BE2C (cell line): ENCODE measurements around the gene YIF1A.

ENCODE experiments used
- DNase-seq: peaks from one replicate; pipeline ENCODE4 v3.0.0-alpha.2; 2020
- H3K27me3 ChIP-seq: fragments of 250-450 bp; sonication (Bioruptor Pico); 2 replicates; pipeline ENCODE4 v1.5.1; 2020; ENCODE audit warnings: mild to moderate bottlenecking
- H3K36me3 ChIP-seq: fragments of 250-450 bp; sonication (Bioruptor Pico); 2 replicates; pipeline ENCODE4 v1.5.1; 2020; ENCODE audit warnings: mild to moderate bottlenecking
- H3K4me1 ChIP-seq: fragments of 250-450 bp; sonication (Bioruptor Pico); 2 replicates; pipeline ENCODE4 v1.5.1; 2020
- H3K4me3 ChIP-seq: 2 replicates; pipeline ENCODE4 v1.5.1; 2011; ENCODE audit warnings: low read depth, low read length
- H3K9me3 ChIP-seq: fragments of 250-450 bp; sonication (Bioruptor Pico); 2 replicates; pipeline ENCODE4 v1.5.1; 2020
- CTCF ChIP-seq: IDR thresholded peaks from 2 replicates; pipeline ENCODE4 v1.5.1; 2012; ENCODE audit warnings: mild to moderate bottlenecking, low read depth, low read length

The YIF1A gene

GRCh38 chr11:66291303-66291705, 2.4 kb upstream of the YIF1A start:
- H3K36me3 ChIP-seq: peaks cover 3% of the 10 kb centered on the region; the same call in 1 of the 2 replicates
- peak overlapping the region; percentile 60 for H3K4me3 ChIP-seq
- TF ChIP-seq CTCF: no peak
- no peaks in the 10 kb centered on the region for H3K9me3 ChIP-seq
- no peaks in the 10 kb centered on the region for H3K27me3 ChIP-seq
- H3K4me1 ChIP-seq: peaks cover 5% of the 10 kb centered on the region
- DNase-seq: no peak

- H3K4me3 ChIP-seq: peak overlapping the region; percentile 93
- peaks cover 5% of the 10 kb centered on the region for H3K4me1 ChIP-seq
- H3K27me3 ChIP-seq: no peaks in the 10 kb centered on the region
Observed at GRCh38 chr11:66290330-66290621, 1.3 kb upstream of the YIF1A start.

GRCh38 chr11:66289548-66290329, 796 bp upstream of the YIF1A start:
- TF ChIP-seq CTCF: no peak
- Histone ChIP-seq H3K27me3 (no peaks in the 10 kb centered on the region), H3K4me3 (peak overlapping the region; percentile 93), H3K4me1 (peaks cover 5% of the 10 kb centered on the region), H3K36me3 (peaks cover 10% of the 10 kb centered on the region; the same call in 1 of the 2 replicates), H3K9me3 (no peaks in the 10 kb centered on the region)
- no peak for DNase-seq

More at GRCh38 chr11:66290330-66290621, 1.3 kb upstream of the YIF1A start:
- H3K36me3 ChIP-seq: peaks cover 5% of the 10 kb centered on the region; the same call in 1 of the 2 replicates
- DNase-seq: no peak
- TF ChIP-seq CTCF: no peak
- no peaks in the 10 kb centered on the region for H3K9me3 ChIP-seq

GRCh38 chr11:66287889-66288670, 863 bp downstream of the YIF1A start:
- DNase-seq: no peak
- Histone ChIP-seq H3K27me3 (no peaks in the 10 kb centered on the region), H3K9me3 (no peaks in the 10 kb centered on the region), H3K36me3 (peaks cover 22% of the 10 kb centered on the region; the same call in 1 of the 2 replicates), H3K4me1 (peaks cover 6% of the 10 kb centered on the region), H3K4me3 (peak overlapping the region; percentile 93)
- TF ChIP-seq CTCF: no peak

GRCh38 chr11:66287211-66287888, 1.6 kb downstream of the YIF1A start:
- DNase-seq: no peak
- Histone ChIP-seq H3K4me3 (peak overlapping the region; percentile 93), H3K9me3 (no peaks in the 10 kb centered on the region)

More at GRCh38 chr11:66287211-66287888, 1.6 kb downstream of the YIF1A start:
- no peak for TF ChIP-seq CTCF
- Histone ChIP-seq H3K36me3 (peaks cover 26% of the 10 kb centered on the region; the same call in 1 of the 2 replicates), H3K27me3 (no peaks in the 10 kb centered on the region), H3K4me1 (peaks cover 12% of the 10 kb centered on the region)
